Keratinocyte (primary cell): ENCODE results near the gene IMPDH2.

Experiments used
- CTCF ChIP-seq, 3 experiments: IDR thresholded peaks in 1 of 3; conservative IDR thresholded peaks in 1 of 3; optimal IDR thresholded peaks in 1 of 3; 2 replicates in 2 of 3; 3 replicates in 1 of 3; pipeline versions ENCODE3 to v1.5.1; 2011; ENCODE audit warnings: low read length in 3 of 3, mild to moderate bottlenecking in 3 of 3, moderate library complexity in 2 of 3, control low read depth in 1 of 3, inconsistent platforms in 1 of 3; ENCODE audit not compliant: insufficient read depth in 2 of 3; ENCODE audit errors: extremely low read depth in 1 of 3
- EZH2 ChIP-seq: IDR thresholded peaks from one replicate; pipeline ENCODE4 v1.6.1; 2012; ENCODE audit warnings: inconsistent platforms, mild to moderate bottlenecking, low read length, moderate library complexity

GRCh38 chr3:48990636-48991469 is 38.3 kb downstream of the IMPDH2 start:
- TF ChIP-seq EZH2 (no peak), CTCF (optimal IDR thresholded peaks at IDR 0.05 in 1 of 3, IDR thresholded peaks at IDR 0.05 in 1 of 3, conservative IDR thresholded peaks at IDR 0.05 in 1 of 3; ENCODE audit: extremely low read depth in 1 of 3, insufficient read depth in 2 of 3, low read length in 3 of 3) (no peak)
